Testis (tissue), 2 donors: ENCODE measurements around the gene FILIP1.

ENCODE experiments used
- POLR2A ChIP-seq: fragments of 450-650 bp; IDR thresholded peaks from one replicate; pipeline ENCODE4 v1.6.1; 2017; ENCODE audit warnings: antibody characterized with exemption, mild to moderate bottlenecking, moderate library complexity
- TF ChIP-seq, protein P1 (sequence below), 3 experiments: fragments of 450-650 bp in 2 of 3; fragments of 200-600 bp in 1 of 3; sonication (generic) in 1 of 3; IDR thresholded peaks; one replicate each; pipeline ENCODE4 v1.5.1; 2016 to 2019; ENCODE audit warnings: antibody characterized with exemption in 3 of 3, mild to moderate bottlenecking in 2 of 3, moderate library complexity in 1 of 3

DNA sequence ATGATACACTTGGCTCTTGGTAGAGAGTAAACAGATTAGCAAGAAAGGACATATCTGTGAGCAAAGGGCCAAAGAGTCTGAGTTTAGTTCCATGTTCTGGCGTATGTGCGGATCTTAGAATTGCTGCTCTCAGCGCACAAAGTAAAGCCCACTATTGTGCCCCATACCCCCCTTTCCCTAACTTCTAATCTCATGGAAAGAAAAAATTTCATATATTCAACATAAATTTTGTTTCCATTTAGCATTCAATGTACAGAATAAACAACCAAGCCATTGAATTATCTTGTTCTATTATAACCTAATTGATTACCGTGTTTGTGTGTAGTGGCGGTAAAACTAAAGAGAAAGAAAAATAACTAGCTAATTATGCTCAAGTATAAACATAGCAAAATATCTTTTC, 30.5 kb downstream of the FILIP1 start:
- TF ChIP-seq, protein P1, sequence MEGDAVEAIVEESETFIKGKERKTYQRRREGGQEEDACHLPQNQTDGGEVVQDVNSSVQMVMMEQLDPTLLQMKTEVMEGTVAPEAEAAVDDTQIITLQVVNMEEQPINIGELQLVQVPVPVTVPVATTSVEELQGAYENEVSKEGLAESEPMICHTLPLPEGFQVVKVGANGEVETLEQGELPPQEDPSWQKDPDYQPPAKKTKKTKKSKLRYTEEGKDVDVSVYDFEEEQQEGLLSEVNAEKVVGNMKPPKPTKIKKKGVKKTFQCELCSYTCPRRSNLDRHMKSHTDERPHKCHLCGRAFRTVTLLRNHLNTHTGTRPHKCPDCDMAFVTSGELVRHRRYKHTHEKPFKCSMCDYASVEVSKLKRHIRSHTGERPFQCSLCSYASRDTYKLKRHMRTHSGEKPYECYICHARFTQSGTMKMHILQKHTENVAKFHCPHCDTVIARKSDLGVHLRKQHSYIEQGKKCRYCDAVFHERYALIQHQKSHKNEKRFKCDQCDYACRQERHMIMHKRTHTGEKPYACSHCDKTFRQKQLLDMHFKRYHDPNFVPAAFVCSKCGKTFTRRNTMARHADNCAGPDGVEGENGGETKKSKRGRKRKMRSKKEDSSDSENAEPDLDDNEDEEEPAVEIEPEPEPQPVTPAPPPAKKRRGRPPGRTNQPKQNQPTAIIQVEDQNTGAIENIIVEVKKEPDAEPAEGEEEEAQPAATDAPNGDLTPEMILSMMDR (IDR thresholded peaks at IDR 0.05) = no peak
- TF ChIP-seq POLR2A = no peak
